ENCODE measurements around the gene KCTD17.

GRCh38 chr22:37089434-37089833 is 37.9 kb downstream of the KCTD17 start:
- no peak for TF ChIP-seq CTCF (conservative IDR thresholded peaks at IDR 0.05)
- no peak for TF ChIP-seq EZH2 (IDR thresholded peaks at IDR 0.05; ENCODE audit: low read depth)

Measured in PC-9 (cell line).